EL (cell line): Measurements from ENCODE around the gene CHAC1.

Source experiments
- DNase-seq: peaks from one replicate; pipeline ENCODE4 v3.0.0-alpha.2; 2016

Gene CHAC1, protein sequence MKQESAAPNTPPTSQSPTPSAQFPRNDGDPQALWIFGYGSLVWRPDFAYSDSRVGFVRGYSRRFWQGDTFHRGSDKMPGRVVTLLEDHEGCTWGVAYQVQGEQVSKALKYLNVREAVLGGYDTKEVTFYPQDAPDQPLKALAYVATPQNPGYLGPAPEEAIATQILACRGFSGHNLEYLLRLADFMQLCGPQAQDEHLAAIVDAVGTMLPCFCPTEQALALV

DNA sequence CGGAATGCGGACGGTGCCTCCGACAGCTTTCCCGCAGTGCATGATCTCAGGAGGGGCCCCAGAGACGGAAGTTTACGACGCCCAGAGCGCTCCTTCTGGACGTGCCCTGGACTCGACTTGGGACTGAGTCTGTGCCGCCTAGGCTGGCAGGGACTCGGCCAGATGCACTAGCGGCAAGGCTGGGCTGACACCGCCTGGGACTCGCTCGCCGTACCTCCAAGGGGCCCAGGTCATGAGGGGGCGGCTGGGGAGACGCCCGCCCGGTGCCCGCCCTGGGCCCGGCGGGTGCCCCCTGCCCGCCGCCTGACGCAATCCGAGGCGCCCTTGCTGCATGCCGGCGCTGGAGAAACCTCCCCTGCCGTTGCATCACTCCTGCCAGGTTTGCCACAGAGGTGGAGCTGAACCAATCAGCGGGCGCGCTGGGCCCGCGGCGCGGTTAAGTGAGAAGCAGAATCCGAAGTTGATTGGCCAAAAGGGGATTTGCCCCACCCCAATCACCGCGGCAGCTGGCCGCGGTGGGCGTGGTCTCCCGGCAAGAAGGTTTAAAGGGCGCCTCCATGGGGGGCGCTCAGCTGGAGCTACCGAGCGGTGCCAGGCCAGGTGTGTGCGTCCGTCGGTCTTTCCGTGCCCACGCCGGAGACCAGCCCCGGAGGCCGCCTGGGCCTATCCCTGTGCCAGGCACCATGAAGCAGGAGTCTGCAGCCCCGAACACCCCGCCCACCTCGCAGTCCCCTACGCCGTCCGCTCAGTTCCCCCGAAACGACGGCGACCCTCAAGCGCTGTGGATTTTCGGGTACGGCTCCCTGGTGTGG is at the start of gene CHAC1:
Gene CHAC1, plus strand, starts transcription at position 571 of the 812 bp plus-strand sequence. Its CDS starts 113 bp downstream, at position 684.
- DNase-seq, result peak; percentile 98

DNA sequence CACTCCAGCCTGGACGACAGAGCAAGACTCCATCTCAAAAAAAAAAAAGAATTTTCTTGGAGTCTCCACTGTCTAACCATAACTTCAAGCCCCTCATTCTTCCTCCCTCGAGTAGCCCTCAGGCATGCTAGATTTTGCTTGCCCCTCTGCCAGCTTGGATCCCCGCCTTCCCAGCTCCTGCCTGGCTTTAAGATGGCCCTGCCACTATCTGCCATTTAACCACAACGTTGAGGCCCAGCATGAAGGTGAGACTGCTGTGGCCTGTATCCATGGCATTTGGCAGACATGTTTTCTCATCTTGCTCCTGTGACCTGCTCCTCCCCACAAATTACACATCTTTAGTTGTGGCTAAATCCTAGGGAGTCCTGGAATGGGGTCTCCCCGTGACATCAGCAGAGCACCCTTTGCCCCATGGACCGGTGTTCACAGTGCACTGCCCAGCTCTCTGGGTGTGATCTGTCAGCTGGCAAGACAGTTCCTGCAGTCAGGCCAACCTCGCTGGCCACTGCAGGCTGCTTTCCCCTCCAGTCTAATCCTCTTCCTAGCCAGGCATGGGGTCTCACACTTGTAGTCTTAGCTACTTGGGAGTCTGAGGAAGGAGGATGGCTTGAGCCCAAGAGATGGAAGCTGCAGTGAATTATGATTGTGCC is 48.6 kb upstream of the CHAC1 start:
- DNase-seq, result no peak

DNA sequence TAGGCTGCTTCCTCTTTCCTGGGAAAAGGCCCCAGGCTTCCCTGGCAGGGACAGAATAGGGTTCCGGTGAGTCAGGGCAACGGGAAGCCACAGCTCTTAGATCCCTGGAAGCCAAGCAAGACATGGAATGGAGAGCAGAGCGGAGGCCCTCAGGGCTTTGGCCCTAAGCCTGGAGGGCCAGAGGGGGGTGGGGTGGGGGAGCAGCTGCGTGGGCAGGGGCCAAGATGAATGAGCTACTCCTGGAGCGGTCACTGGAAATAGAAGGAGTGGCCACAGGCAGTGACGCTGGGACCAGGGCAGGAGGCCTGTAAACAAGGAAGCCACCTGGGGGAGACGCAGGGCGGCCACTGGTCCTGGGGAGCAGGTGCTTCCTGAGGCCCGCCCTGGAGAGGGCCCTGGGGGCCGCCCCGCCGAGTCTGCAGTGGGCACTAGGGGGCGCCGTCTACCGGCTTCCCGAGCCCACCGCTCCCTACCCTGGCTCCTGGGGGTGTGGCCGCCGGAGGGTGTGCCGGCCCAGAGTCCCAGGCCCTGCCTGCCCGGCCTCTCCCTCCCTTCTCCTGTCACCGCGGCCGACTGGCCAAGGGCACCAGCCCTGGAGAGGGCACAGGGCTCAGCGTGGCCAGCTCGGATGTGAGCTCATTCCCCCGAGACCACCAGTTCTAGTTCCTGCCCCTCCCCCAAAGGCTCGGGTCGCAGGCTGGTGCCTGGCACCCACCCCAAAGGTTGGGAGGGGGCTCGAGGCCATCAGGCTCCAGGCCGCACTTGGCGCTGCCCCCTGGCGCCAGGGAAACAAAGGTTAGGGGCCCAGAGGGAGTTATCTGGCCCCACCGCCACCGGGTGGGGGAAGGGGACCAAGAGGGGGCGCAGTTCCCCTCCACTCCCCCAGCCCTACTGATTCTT is 46.9 kb upstream of the CHAC1 start:
- peak; percentile 99 for DNase-seq

DNA sequence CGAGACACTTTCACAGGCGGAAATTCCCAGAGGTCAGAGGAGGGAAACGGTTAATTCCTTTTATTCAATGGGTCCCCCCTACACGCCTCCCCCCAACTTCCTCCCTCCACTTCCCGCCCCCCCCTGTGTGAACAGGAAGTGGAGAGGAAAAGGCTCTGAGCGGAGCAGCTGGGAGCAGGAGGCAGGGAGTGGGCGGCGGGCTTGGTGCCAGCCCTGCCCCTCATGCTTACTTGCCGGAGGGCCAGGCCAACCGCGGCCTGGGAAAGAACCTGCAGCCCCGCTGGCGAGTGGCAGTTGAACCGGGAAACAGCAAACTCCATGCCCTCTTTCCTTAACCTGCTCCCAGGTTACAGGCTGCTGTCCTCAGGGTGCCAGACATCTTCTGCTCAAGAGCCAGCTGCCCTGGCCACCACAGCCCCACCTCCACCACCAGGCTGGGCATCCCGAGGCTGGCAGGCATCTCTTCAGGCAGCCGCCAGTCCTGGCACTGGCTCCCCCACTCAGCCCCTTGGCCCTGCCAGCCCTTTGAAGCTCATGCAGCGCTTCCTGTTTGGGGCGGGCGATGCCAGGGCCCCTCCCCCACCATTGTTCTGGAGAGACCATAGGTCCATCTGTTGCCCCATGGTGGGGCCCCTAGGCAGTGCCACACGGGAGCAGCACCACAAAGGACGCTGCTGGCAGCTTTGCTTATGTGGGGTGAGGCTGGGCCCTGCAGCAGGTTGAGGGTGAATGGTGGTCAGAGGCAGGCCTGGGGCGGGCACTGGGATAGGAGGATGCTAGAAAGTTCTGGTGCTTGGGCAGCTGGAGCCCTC is 46.1 kb upstream of the CHAC1 start:
- peak; percentile 50 for DNase-seq

DNA sequence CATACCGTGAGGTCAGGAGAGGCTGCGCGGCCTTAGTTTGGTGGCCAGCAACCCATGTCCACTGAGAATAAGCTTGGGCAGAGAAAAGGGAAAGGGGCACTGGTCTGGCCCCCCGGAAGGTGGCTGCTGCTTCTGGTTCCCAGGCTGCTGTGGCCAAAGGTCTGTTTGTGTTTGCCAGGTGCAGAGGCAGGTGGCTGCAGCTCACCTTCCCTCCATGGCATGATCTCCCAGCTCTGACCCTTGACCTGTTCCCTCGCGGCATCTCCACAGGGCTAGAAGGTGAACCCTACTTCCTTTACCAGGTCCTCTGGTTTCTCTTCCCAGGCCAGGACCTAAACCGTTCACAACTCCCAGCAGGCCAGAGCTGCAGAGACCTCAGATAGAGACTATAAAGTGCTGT is 45.2 kb upstream of the CHAC1 start:
- DNase-seq, result no peak

DNA sequence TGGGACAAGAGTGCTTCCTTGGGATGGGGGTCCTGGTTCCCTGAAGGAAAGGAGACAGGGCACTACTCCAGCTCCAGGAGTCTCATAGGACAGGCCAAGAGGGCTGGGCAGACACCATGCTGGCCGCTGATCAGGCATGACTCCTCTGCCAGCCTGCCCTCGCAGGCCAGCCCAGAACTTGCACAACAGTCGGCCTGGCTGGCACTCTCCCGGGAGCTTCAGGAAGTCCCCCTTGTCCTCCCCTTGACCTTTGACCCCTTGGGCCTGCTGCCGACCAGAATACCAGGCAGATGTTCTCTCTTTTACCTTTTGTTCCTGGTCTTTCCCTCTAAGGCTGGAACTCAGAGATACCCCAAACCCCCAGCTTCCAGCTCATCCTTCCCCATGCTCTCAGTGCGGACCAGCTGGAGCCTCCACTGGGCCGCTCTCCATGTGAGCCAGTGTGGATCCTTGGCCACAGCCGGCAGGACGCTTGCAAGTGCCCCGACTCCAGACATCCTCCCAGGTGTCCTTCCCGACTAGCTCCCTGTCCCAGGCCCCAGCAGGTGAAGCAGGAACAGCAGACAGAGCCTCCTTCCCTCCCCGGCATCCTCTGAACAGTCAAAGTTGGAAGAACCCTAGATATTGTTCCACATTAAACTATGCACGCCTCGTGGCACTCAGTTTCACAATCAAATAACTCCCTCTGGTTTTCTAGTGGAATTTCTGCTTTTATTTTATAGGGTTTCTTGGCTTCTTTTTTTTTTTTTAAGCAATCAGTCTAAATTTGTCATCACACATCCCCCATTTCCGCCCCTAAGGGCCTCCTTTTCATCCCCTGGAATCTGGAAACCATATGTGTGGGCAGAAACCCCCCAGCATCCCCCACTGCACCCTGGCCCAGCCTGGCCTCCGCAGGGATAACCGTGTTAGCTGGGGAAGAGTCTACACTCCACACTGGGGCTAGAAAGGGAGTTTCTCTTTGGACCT is 43.3 kb upstream of the CHAC1 start:
- DNase-seq, result peak; percentile 64

DNA sequence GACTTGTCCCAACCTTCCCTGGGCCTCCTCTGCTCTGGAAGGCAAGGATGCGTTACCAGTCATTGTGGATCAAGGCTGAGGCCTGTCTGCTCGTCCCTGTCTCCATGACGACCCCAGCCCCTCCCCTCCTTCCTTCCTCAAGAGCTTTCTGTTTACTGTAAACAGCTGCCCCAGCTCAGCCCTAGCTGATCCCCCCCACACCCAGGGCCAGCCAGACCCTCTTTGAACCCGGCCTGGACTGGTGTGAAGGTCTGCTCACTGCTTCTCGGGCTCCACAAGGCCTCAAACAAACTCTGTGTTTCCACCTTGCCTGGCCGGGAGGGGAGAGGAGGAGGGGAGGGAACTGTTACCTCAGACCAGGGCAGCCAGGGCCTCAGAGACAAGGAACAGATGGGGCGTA is 42.1 kb upstream of the CHAC1 start:
- no peak for DNase-seq

DNA sequence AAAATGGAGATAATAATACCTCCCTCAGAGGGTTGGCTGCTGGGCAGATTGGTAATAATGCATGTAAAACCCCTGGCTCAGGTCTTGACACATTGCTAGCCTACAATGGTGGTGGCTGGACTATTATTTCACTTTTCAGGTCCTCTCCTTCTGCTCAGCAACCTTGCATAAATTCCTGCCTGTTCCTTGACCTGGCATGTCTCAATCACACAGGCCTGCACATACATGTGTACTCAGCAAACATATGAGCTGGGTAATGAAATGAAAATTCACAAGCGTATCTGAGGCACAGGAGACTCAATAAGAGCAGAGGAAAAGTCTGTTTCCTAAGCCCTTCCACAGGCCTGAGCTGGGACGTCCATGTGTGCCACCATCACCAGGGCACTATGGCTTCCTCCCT is 41.6 kb upstream of the CHAC1 start:
- no peak for DNase-seq

DNA sequence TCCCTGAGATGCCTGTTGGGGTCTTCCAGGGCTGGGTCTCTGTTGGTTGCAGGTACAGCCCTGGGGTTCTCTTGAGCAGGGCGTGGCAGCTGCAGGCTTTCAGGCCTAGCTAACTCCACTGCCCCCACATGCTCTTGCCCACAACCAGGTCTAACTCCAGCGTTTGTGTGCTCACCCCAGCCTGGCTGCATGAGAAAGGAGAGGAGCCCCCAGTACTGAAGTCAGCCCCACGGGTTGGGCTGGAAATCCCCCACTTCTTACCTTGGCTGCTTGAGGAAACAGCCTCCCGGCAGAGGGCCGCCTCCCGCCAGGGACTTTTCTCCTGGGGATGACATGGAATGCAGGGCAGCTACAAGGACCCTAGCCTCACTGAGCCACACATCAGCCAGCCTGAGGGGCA is 40.8 kb upstream of the CHAC1 start:
- no peak for DNase-seq

DNA sequence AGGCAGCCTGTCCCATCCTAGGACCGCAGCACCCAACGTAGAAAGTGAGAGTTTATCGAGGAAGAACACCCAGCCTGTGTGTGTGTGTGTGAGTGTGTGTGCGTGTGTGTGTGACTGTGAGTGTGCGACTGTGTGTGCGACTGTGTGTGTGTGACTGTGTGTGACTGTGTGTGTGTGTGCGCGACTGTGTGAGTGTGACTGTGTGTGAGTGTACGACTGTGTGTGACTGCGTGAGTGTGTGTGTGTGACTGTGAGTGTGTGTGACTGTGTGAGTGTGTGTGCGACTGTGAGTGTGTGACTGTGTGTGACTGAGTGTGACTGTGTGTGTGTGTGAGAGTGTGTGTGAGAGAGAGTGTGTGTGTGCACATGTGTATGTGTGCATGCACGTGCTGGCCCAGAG is 39.3 kb upstream of the CHAC1 start:
- DNase-seq, result no peak

DNA sequence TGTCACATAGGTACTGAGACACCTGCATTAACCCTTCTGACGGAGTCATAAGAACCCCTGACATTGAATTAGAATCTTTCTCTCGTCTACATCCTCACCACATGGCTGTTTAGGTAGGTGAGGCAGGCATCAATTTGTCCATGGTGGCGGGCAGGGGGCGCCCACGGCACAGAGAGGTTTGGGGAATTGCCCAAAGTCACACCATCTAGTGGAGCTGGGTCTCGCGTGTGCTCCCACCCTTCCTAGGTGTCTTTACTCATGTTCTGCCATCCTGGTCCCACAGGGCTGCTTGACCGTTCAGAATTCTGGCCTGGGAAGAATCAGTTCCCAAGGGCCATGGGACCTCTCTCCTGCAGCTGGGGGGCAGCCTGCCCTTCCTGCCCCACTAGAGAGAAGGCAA is 38.8 kb upstream of the CHAC1 start:
- DNase-seq, result no peak

DNA sequence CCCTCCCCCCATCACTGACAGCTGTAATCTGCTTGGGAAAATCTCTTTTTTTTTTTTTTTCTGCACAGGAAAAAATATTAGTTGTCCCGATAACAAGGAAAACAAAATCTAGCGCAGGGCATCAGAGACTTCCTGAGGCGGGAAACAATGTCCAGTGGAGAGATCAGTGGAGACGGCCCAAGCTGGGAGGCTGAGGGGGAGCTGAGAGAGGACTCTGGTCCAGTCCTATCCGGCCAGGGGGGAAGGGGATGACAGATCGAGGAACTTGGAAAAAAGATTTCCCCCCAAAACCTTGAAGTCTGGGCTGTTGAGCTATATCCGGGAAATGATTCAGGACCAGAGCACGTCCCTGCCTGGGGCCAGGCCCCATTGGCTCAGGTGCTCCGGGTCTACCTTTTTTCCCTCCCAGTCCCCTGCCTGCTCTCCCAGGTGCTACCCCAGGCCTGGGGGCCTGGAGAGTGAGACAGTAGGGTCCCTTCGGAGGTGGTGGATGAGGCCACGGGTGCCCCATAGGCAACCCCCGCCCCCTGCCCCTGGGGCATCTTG is 38.1 kb upstream of the CHAC1 start:
- no peak for DNase-seq

DNA sequence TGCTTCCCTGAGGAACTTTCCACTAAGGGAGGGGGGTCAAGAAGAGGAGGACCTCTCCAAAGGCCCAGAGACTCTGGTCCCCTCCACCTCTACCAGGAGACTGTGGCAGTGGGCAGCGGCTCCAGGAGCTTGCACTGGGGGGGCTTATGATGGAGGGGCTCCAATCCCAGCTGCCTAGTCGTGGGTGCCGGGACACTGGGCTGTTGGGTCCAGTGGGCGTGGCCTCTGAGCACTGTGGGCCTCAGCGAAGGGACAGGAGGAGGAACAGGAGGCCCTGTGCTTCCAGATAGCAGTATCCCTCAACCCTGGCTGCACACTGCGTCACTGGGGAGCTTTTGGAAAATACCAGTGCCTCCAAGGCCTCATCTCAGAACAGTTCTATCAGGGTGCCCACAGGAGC is 37.6 kb upstream of the CHAC1 start:
- no peak for DNase-seq

DNA sequence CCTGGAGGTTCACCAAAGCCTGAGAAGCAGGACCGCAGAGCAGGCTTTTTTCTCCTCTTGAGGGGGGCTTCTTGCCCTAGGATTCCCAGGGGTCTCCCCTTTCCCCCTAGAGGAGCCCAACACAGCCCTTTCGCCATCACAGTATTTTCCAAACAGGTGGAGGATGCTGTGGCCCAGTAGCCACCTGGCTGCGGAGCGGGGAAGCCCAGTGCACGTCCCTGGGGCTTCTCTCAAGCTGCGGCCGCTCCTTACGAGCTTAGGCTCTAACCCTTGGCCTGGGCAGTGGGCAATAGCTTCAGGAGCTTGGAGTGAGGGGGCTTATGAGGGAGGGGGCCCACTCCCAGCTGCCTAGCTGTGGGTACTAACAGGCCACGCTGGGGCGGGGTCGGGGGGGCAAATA is 35.7 kb upstream of the CHAC1 start:
- no peak for DNase-seq

DNA sequence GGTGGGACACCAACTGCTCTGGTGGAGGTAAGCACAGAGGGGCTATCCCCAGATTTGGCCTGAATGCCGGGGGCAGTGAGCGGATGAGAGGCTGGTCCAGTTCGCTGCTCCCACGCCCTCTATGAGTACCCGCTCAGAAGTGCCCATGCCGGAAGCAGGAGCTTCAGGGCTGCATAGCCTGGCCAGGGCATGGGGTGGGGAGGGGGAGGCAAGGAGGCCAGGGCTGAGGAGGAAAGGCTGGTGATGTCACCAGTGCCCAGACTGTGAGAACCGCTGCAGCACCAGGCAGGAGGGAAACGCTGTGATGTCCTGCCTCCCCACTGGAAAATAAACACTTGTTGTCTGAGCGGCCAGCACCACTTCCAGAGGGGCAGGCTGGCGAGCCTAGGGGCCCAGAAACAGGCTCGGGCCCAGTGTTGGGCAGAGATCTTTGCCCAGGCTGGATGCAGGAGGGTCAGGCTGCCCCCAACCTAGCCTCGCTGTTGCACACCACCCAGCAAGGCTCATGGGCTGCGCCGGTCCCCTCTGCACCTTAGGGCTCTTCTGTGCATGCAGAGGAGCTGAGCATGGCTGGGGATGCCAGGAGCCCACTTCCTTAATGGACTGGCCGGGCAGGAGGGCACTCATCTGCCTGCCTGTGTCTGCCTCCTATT is 35.0 kb upstream of the CHAC1 start:
- DNase-seq, result no peak

DNA sequence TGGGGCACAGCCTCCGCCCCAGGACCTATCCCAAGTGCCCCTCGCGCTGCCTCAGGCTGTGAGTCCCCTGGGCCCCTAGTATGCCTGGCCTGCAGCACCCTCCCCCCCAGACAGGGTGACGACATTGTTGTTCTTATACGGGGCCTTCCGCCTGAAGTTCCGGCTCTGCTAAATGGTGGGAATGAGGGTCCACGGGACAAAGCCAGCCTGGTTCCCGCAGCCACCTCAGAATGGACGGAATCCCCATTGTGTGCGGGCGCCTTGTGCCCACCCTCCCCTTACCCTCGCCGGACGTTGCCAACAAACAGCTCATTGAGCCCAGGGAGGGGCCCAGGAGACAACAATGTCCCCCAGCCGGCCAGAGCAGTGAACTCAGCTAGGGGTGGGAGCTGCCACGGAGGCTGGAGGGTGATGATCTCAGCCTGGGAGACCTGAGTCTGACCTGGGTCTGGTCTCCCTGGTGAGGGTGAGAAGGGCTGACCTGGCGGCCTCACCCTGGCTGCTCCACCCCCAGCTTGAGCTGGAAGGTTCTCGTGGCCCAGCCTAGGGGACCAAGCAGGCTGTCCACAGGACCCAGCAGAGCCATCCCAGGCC is 34.4 kb upstream of the CHAC1 start:
- no peak for DNase-seq

DNA sequence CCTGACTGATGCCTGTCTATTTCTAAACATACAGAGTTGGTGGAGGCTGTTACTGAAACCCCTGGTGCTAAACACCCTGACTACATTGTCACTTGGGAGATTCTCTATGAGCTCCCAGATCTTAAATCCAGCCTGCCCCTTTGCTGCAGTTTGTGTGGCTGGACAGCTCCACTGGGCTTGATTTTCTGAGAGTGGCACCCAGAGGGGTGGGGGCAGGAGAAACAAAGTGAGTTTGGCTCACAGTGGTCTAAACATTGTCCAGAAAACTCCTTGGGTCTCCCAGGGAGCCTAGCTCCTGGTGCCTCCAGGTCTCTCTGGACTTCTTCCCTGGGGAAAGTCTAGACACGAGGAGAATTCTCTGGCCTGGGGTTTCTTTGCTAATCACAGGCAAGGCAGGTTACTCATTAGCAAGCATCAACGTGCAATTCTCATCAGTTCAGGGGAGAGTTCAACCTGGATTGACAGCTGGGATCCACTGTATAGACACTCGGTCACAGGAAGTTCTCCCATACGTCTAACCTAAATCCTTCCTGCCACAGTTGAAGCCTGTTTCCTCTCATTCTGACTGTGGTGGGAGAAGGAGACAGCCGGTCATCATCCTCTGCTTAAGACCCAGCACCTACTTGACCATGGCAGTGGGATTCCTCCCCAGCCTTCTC is 31.2 kb upstream of the CHAC1 start:
- no peak for DNase-seq

DNA sequence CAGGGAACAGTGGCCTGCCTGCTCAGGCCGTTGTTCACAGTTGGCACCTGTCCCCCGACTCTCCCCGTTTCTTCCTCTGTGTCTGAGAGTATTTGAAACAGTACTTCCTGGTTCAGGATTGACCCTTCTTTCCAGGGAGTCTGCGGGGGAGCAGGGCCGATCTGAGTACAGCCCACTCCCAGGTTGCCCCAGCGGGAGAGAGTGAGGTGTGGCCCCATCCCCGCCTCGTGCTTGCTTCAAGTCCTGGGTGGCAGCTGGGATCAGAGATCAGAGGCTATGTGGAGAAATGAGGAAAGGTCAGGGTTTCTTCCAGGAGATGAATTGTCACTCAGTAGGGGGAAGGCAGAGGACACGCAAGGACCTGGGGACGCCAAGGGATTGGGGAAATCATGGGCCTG is 30.7 kb upstream of the CHAC1 start:
- DNase-seq, result no peak

DNA sequence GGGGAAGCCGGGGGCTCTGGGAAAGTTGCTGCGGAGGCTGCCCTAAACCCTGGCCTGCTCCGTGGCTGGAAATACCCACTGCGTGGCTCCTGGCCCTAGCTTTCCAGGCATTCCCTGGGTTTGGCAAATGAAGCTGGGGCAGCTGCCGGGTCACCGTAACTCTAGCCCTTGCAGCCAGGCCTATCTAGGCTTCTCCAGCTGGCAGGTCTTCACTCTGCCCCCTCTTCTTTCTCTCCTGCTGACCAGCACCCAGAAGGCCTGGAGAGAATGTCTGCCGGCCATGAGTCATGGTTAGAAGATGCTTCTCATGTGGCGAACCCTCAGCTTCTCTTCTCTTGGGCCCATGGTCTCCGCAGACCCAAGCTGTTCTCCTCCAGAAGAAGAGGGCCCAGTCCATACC is 29.7 kb upstream of the CHAC1 start:
- peak; percentile 36 for DNase-seq
